IMR-90 (cell line): ENCODE measurements around the gene ZNHIT6. TPM values are rescaled to one million over a fixed set of nuclear protein-coding genes. Genes with fewer than 3 reads are reported as not detected.

Experiments
- ATAC-seq: fragments of 200-7000 bp; cut with Tn5 transposase; 2 replicates; pipeline ENCODE4 v1.9.1; 2020; ENCODE audit warnings: low read depth, mild to moderate bottlenecking, moderate library complexity
- BruUV-seq: library from RNA; stranded (reverse); fragments of 400-500 nt; replicated peaks from 2 replicates; lab custom pipeline; 2021; lab: Mats Ljungman, UMichigan
- CTCF ChIA-PET: fragments of 300-600 bp; formaldehyde crosslinking; extraction: SDS; loops from one replicate; lab custom pipeline; 2021; ENCODE audit warnings: antibody characterized with exemption; lab: Yijun Ruan, JAX
- POLR2A ChIA-PET: fragments of 300-600 bp; sonication (Branson Sonifier 250); formaldehyde crosslinking; loops from one replicate; lab custom pipeline; 2022; ENCODE audit warnings: antibody characterized with exemption; ENCODE audit not compliant: unreplicated experiment; lab: Charles Lee
- DNase-seq: peaks from one replicate; pipeline ENCODE4 v3.0.0; 2013
- H2AFZ ChIP-seq: replicated peaks from 2 replicates; pipeline ENCODE3; 2013; ENCODE audit warnings: low read length, mild to moderate bottlenecking; ENCODE audit not compliant: poor library complexity
- H2AK5ac ChIP-seq: 2 replicates; pipeline ENCODE4 v1.6.1; 2013; ENCODE audit warnings: low read depth, low read length, inconsistent platforms
- H2AK9ac ChIP-seq: replicated peaks from 2 replicates; pipeline ENCODE3; 2013; ENCODE audit warnings: mild to moderate bottlenecking, low read depth, low read length, moderate library complexity; ENCODE audit not compliant: poor library complexity
- H2BK120ac ChIP-seq: 2 replicates; pipeline ENCODE4 v1.6.1; 2013; ENCODE audit warnings: low read depth, low read length, inconsistent platforms
- H2BK15ac ChIP-seq: 3 replicates; pipeline ENCODE4 v1.6.1; 2013; ENCODE audit warnings: low read depth, low read length, inconsistent platforms
- H2BK20ac ChIP-seq: 2 replicates; pipeline ENCODE4 v1.6.1; 2013; ENCODE audit warnings: low read depth, mild to moderate bottlenecking, inconsistent platforms, low read length, moderate library complexity
- H2BK5ac ChIP-seq: 2 replicates; pipeline ENCODE4 v1.6.1; 2013; ENCODE audit warnings: mild to moderate bottlenecking, low read depth, low read length, inconsistent platforms; ENCODE audit not compliant: poor library complexity, severe bottlenecking
- H3K14ac ChIP-seq: replicated peaks from 2 replicates; pipeline ENCODE4 v1.6.1; 2013; ENCODE audit warnings: low read depth, low read length, inconsistent platforms
- H3K18ac ChIP-seq: 2 replicates; pipeline ENCODE4 v1.6.1; 2013; ENCODE audit warnings: low read depth, low read length, control low read depth
- H3K23ac ChIP-seq: 2 replicates; pipeline ENCODE4 v1.6.1; 2013; ENCODE audit warnings: low read depth, low read length, inconsistent platforms
- H3K27ac ChIP-seq: 2 replicates; pipeline ENCODE4 v1.5.1; 2013; ENCODE audit warnings: mild to moderate bottlenecking, control low read depth, low read length; ENCODE audit not compliant: insufficient read depth
- H3K27me3 ChIP-seq: 2 replicates; pipeline ENCODE4 v1.6.1; 2013; ENCODE audit warnings: low read length; ENCODE audit not compliant: control insufficient read depth, insufficient read depth
- H3K36me3 ChIP-seq: 2 replicates; pipeline ENCODE4 v1.6.1; 2013; ENCODE audit warnings: low read length, mixed read lengths; ENCODE audit not compliant: control insufficient read depth, insufficient read depth
- H3K4ac ChIP-seq: 2 replicates; pipeline ENCODE4 v1.6.1; 2013; ENCODE audit warnings: low read depth, low read length, inconsistent platforms
- H3K4me1 ChIP-seq: 2 replicates; pipeline ENCODE4 v1.6.1; 2013; ENCODE audit warnings: low read length, mixed read lengths; ENCODE audit not compliant: control insufficient read depth, insufficient read depth
- H3K4me2 ChIP-seq: 2 replicates; pipeline ENCODE4 v1.6.1; 2013; ENCODE audit warnings: low read depth, mild to moderate bottlenecking, control low read depth, low read length, moderate library complexity
- H3K4me3 ChIP-seq: 2 replicates; pipeline ENCODE4 v1.5.1; 2013; ENCODE audit warnings: low read depth, mild to moderate bottlenecking, control low read depth, low read length, moderate library complexity; ENCODE audit not compliant: insufficient read depth
- H3K56ac ChIP-seq: 2 replicates; pipeline ENCODE4 v1.6.1; 2013; ENCODE audit warnings: low read length, inconsistent platforms; ENCODE audit not compliant: insufficient read depth; ENCODE audit errors: extremely low read depth
- H3K79me1 ChIP-seq, 2 experiments: 2 replicates each; pipeline ENCODE4 v1.6.1; 2013; ENCODE audit warnings: low read length in 2 of 2, inconsistent platforms in 1 of 2, low read depth in 1 of 2
- H3K9ac ChIP-seq: 2 replicates; pipeline ENCODE4 v1.6.1; 2013; ENCODE audit warnings: low read depth, low read length, control low read depth
- H3K9me1 ChIP-seq: 2 replicates; pipeline ENCODE4 v1.6.1; 2013; ENCODE audit warnings: low read length, inconsistent platforms; ENCODE audit not compliant: insufficient read depth
- H3K9me3 ChIP-seq: 2 replicates; pipeline ENCODE4 v1.6.1; 2013; ENCODE audit warnings: low read length; ENCODE audit not compliant: control insufficient read depth, insufficient read depth
- H4K20me1 ChIP-seq: 2 replicates; pipeline ENCODE4 v1.6.1; 2013; ENCODE audit warnings: low read length, inconsistent platforms; ENCODE audit not compliant: insufficient read depth
- H4K5ac ChIP-seq: 2 replicates; pipeline ENCODE4 v1.6.1; 2013; ENCODE audit warnings: mild to moderate bottlenecking, low read depth, low read length, control low read depth
- H4K8ac ChIP-seq, 2 experiments: 2 replicates each; pipeline ENCODE4 v1.6.1; 2013; ENCODE audit warnings: low read depth in 2 of 2, low read length in 2 of 2, control low read depth in 1 of 2, inconsistent platforms in 1 of 2
- H4K91ac ChIP-seq: 2 replicates; pipeline ENCODE4 v1.6.1; 2013; ENCODE audit warnings: low read depth, low read length, inconsistent platforms; ENCODE audit not compliant: insufficient read depth
- CEBPB ChIP-seq: IDR thresholded peaks from 2 replicates; pipeline ENCODE4 v1.6.1; 2012; ENCODE audit warnings: low read depth, low read length, improper control_type of control experiment
- FOS ChIP-seq: fragments of 150-350 bp; IDR thresholded peaks from 2 replicates; pipeline ENCODE4 v1.6.1; 2016; ENCODE audit warnings: low read depth, low read length
- MAFK ChIP-seq: IDR thresholded peaks from 2 replicates; pipeline ENCODE4 v1.6.1; 2012; ENCODE audit warnings: low read depth, low read length, improper control_type of control experiment
- POLR2A ChIP-seq: IDR thresholded peaks from 2 replicates; pipeline ENCODE4 v1.6.1; 2012; ENCODE audit warnings: mild to moderate bottlenecking, low read depth, low read length
- WGBS, 2 experiments: methylation state at CpG; one replicate each; pipeline versions ENCODE4 v1.1.5 to v1.1.7; 2013; ENCODE audit warnings: missing lambda C conversion rate in 2 of 2; ENCODE audit not compliant: insufficient read length in 1 of 2; ENCODE audit errors: extremely low coverage in 2 of 2; 5-methylcytosine and 5-hydroxymethylcytosine counted together
- dilution Hi-C: fragments of 300-500 bp; cut with HindIII; formaldehyde crosslinking; loops from one replicate; pipeline ENCODE4 v1.14.3; 2018; ENCODE audit warnings: low sequenced_read_pairs; ENCODE audit not compliant: unreplicated experiment
- in situ Hi-C: fragments of 300-500 bp; cut with MboI; formaldehyde crosslinking; loops from 3 replicates; pipeline ENCODE4 v1.14.3; 2019; ENCODE audit warnings: low sequenced_read_pairs, inconsistent platforms, mixed read lengths
- intact Hi-C: fragments of 100-400 bp; cut with micrococcal nuclease; formaldehyde crosslinking; loops from 2 replicates; pipeline ENCODE4 v1.10.0; 2022
- polyA plus RNA-seq, 3 experiments: library from polyadenylated mRNA; depleted of rRNA; stranded (reverse); fragments of >200 nt; gene quantifications; 2 replicates each; pipeline ENCODE4 v1.2.3, GENCODE V29; 2012; ENCODE audit warnings: low replicate concordance in 1 of 3
- total RNA-seq: library from RNA; depleted of rRNA; stranded (reverse); fragments of >200 nt; gene quantifications from 2 replicates; pipeline ENCODE4 v1.2.3, GENCODE V29; 2012
- TF ChIP-seq, protein P1 (sequence below): conservative IDR thresholded peaks from 2 replicates; pipeline ENCODE4 v1.5.1; 2012; ENCODE audit warnings: mild to moderate bottlenecking, low read depth, low read length, improper control_type of control experiment
- TF ChIP-seq, protein P2 (sequence below): fragments of 150-350 bp; IDR thresholded peaks from 2 replicates; pipeline ENCODE4 v1.6.1; 2017; ENCODE audit warnings: mild to moderate bottlenecking, antibody characterized with exemption, low read length, low read depth

ZNHIT6 gene
- total and polyA plus RNA-seq, 2 of the 4 experiments (the other 2 are of a cell fraction), result 9.0 to 13.7 TPM

DNA sequence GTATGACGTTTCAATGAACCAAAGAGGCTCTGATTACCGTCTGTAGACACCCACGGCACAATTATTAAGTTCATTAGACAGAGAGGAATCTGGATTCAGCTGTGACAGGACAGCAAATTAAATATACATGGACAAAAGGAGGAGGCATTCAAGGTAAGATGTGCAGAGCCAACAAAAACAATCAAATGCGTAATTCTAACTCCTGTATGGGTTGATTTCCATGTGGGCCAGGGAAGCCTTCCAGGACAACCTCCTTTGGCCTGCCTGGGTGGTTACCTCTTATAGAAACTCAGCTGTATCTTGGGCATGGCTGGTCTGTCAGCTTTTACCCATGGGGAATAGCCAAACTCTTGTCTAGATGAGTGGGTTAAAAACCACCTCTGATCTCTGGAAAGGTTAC, 83.9 kb downstream of the ZNHIT6 start:
- Histone ChIP-seq H4K20me1 (peaks cover 4% of the 10 kb centered on the region), H3K9me3 (peaks cover 6% of the 10 kb centered on the region), H3K9ac (no peak overlapping the region), H4K5ac (no peak overlapping the region), H3K4me2 (no peak overlapping the region), H3K4ac (no peak overlapping the region), H3K23ac (no peak overlapping the region), H3K4me1 (peaks cover 12% of the 10 kb centered on the region), H3K27ac (no peak overlapping the region), H2AK5ac (no peak overlapping the region; the same call in 1 of the 2 replicates), H2BK20ac (no peak overlapping the region), H2BK15ac (peak overlapping the region; percentile 62; the same call in 1 of the 3 replicates), H3K56ac (no peak overlapping the region), H2AFZ (no peak overlapping the region), H3K36me3 (no peaks in the 10 kb centered on the region), H2AK9ac (no peak overlapping the region), H4K8ac (no peak overlapping the region), H3K18ac (no peak overlapping the region; the same call in 1 of the 2 replicates), H3K9me1 (peaks cover 7% of the 10 kb centered on the region; the same call in 1 of the 2 replicates), H2BK120ac (no peak overlapping the region), H3K14ac (no peak overlapping the region), H3K79me1 (peaks cover 0 to 5% of the 10 kb centered on the region in 2 experiments; a peak in 1 of 4 replicates), H3K4me3 (no peak overlapping the region), H4K91ac (no peak overlapping the region), H3K27me3 (no peaks in the 10 kb centered on the region), H2BK5ac (no peak overlapping the region)
- CTCF ChIA-PET, result no interaction called here
- TF ChIP-seq CEBPB (no peak), FOS (no peak), MAFK (no peak), POLR2A (no peak)
- TF ChIP-seq, protein P1, sequence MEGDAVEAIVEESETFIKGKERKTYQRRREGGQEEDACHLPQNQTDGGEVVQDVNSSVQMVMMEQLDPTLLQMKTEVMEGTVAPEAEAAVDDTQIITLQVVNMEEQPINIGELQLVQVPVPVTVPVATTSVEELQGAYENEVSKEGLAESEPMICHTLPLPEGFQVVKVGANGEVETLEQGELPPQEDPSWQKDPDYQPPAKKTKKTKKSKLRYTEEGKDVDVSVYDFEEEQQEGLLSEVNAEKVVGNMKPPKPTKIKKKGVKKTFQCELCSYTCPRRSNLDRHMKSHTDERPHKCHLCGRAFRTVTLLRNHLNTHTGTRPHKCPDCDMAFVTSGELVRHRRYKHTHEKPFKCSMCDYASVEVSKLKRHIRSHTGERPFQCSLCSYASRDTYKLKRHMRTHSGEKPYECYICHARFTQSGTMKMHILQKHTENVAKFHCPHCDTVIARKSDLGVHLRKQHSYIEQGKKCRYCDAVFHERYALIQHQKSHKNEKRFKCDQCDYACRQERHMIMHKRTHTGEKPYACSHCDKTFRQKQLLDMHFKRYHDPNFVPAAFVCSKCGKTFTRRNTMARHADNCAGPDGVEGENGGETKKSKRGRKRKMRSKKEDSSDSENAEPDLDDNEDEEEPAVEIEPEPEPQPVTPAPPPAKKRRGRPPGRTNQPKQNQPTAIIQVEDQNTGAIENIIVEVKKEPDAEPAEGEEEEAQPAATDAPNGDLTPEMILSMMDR, result no peak
- TF ChIP-seq, protein P2, sequence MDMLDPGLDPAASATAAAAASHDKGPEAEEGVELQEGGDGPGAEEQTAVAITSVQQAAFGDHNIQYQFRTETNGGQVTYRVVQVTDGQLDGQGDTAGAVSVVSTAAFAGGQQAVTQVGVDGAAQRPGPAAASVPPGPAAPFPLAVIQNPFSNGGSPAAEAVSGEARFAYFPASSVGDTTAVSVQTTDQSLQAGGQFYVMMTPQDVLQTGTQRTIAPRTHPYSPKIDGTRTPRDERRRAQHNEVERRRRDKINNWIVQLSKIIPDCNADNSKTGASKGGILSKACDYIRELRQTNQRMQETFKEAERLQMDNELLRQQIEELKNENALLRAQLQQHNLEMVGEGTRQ, result no peak
- intact Hi-C loops, result no loop called here
- in situ Hi-C loops, result no loop called here
- DNase-seq (no peak), ATAC-seq (no peak)
- POLR2A ChIA-PET, result no interaction called here
- WGBS, 2 experiments, result no CpG with 5 or more reads among the region's 4 CpGs
- no TSS peak for BruUV-seq
- dilution Hi-C loops, result no loop called here
